Measurements from ENCODE around the gene MDFI. TPM values are rescaled to one million over a fixed set of nuclear protein-coding genes. Genes with fewer than 3 reads are reported as not detected.

The MDFI gene
- total and polyA plus RNA-seq, 9 of the 15 experiments (the other 6 are each of a cell fraction or from before 2014, with no cell fraction given), result not detected

DNA sequence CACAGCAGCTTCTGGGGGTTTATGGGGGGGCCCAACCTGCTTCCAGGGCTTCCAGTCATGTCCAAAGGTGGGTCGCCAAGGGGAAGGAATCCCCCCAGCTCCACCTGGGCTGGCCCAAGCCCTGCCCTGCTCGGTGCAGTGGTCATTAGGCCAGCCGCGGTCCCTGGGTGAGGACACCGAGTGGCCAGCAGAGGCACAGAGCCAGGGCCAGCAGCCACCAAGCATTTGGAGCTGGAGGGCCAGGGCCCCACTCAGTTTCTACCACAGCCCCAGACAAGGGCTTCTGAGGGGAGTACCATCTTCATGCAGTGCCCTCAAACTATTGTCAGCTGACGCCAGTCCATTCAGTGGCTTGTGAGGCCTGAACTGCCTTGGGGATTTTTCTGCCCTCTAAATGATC lies 57.6 kb downstream of the MDFI start:
- Histone ChIP-seq H3K36me3 (ENCODE audit: control insufficient read depth, insufficient read depth, low read length) (no peaks in the 10 kb centered on the region), H3K27ac (ENCODE audit: extremely low read depth, low read depth, low read length) (no peak overlapping the region), H2AFZ (ENCODE audit: low read depth, low read length) (no peak overlapping the region), H3K9me1 (ENCODE audit: control insufficient read depth, insufficient read depth, low read length) (no peaks in the 10 kb centered on the region), H4K20me1 (replicated peaks; ENCODE audit: control insufficient read depth, insufficient read depth, low read length) (peaks cover 4% of the 10 kb centered on the region; the same call in 1 of the 2 replicates), H3K9ac (ENCODE audit: insufficient read depth in 1 of 2, low read depth in 2 of 2, low read length in 2 of 2) (no peak overlapping the region; a peak in 1 of 4 replicates), H3K79me2 (ENCODE audit: control insufficient read depth, insufficient read depth, low read length) (no peaks in the 10 kb centered on the region), H3K9me3 (replicated peaks; ENCODE audit: control insufficient read depth, insufficient read depth, low read depth, low read length) (no peaks in the 10 kb centered on the region), H3K4me2 (ENCODE audit: insufficient read depth, low read length) (no peak overlapping the region), H3K4me1 (replicated peaks in 1 of 2; ENCODE audit: control insufficient read depth in 2 of 2, insufficient read depth in 2 of 2, low read length in 2 of 2) (peaks cover 0 to 6% of the 10 kb centered on the region in 2 experiments; a peak in 1 of 5 replicates), H3K27me3 (ENCODE audit: control insufficient read depth in 2 of 2, insufficient read depth in 2 of 2, low read length in 2 of 2) (peaks cover 3 to 31% of the 10 kb centered on the region in 2 experiments; a peak in 2 of 5 replicates), H3K4me3 (no peak overlapping the region)
- DNase-seq (ENCODE audit: extremely low read depth in 1 of 4, low spot score in 3 of 4), result no peak
- intact Hi-C loops (cut with micrococcal nuclease), result no loop called here
- ChIA-PET POLR2A (interaction anchor here (0.7 to 1.9 kb wide), 4 partner anchors 9 to 932 kb away, joined by 3 to 5 read pairs (median 4); no protein-coding TSS in a partner anchor), CTCF (ENCODE audit: low intra/inter-chr PET ratio) (no interaction called here)
- peak; percentile 19; the same call in 1 of the 3 replicates for ATAC-seq
- BruUV-seq (replicated peaks), result no TSS peak
- TF ChIP-seq, protein P1, sequence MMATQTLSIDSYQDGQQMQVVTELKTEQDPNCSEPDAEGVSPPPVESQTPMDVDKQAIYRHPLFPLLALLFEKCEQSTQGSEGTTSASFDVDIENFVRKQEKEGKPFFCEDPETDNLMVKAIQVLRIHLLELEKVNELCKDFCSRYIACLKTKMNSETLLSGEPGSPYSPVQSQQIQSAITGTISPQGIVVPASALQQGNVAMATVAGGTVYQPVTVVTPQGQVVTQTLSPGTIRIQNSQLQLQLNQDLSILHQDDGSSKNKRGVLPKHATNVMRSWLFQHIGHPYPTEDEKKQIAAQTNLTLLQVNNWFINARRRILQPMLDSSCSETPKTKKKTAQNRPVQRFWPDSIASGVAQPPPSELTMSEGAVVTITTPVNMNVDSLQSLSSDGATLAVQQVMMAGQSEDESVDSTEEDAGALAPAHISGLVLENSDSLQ (IDR thresholded peaks at IDR 0.05), result no peak
- no peak for TF ChIP-seq PHB (CRISPR knock-in tag; IDR thresholded peaks at IDR 0.05)
- TF ChIP-seq CBFB (CRISPR knock-in tag; IDR thresholded peaks at IDR 0.05), result no peak
- TF ChIP-seq, protein P2, sequence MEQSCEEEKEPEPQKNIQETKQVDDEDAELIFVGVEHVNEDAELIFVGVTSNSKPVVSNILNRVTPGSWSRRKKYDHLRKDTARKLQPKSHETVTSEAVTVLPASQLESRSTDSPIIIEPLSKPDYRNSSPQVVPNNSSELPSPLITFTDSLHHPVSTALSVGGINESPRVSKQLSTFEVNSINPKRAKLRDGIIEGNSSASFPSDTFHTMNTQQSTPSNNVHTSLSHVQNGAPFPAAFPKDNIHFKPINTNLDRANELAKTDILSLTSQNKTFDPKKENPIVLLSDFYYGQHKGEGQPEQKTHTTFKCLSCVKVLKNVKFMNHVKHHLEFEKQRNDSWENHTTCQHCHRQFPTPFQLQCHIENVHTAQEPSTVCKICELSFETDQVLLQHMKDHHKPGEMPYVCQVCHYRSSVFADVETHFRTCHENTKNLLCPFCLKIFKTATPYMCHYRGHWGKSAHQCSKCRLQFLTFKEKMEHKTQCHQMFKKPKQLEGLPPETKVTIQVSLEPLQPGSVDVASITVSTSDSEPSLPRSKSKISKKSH (CRISPR knock-in tag; IDR thresholded peaks at IDR 0.05), result no peak
- TF ChIP-seq ZNF124 (CRISPR knock-in tag; IDR thresholded peaks at IDR 0.05), result no peak
- TF ChIP-seq YBX1 (IDR thresholded peaks at IDR 0.05), result no peak
- no peak for TF ChIP-seq MCM3 (IDR thresholded peaks at IDR 0.05)
- in situ Hi-C loops (cut with MboI), result loop anchor here (5.0 kb wide), 1 partner anchor 71 kb away; no protein-coding TSS in a partner anchor
- FAIRE-seq, result no peak
- WGBS (ENCODE audit: insufficient coverage, low coverage, missing lambda C conversion rate), result 38% methylated on average over 6 of the region's 6 CpGs
